SU-DHL-6 (cell line): Measurements from ENCODE around the gene PCK1.

Experiments used
- H2AFZ ChIP-seq: fragments of 200-600 bp; sonication (generic); 2 replicates; pipeline ENCODE4 v1.6.1; 2014; ENCODE audit warnings: low read depth, mild to moderate bottlenecking, moderate library complexity, mixed read lengths, antibody characterized with exemption, low read length; ENCODE audit not compliant: severe bottlenecking
- H3F3A ChIP-seq: fragments of 200-600 bp; shearing (Covaris generic); 2 replicates; pipeline ENCODE4 v1.6.0; 2016; ENCODE audit warnings: antibody characterized with exemption, mild to moderate bottlenecking; ENCODE audit not compliant: insufficient read depth
- H3K27ac ChIP-seq: fragments of 200-600 bp; sonication (generic); 2 replicates; pipeline ENCODE4 v1.5.1; 2016; ENCODE audit warnings: low read depth, mild to moderate bottlenecking, low read length, moderate library complexity, mixed read lengths
- H3K27me3 ChIP-seq: fragments of 200-600 bp; sonication (generic), shearing (Covaris generic); 2 replicates; pipeline ENCODE4 v1.6.0; 2014; ENCODE audit warnings: mild to moderate bottlenecking, low read length
- H3K36me3 ChIP-seq: fragments of 200-600 bp; sonication (generic); 2 replicates; pipeline ENCODE4 v1.6.1; 2014; ENCODE audit warnings: mild to moderate bottlenecking, low read length, mixed read lengths
- H3K4me2 ChIP-seq: fragments of 300-600, 200-600 bp; shearing (Covaris generic), sonication (generic); 2 replicates; pipeline ENCODE4 v1.6.0; 2014; ENCODE audit warnings: low read length, low read depth, mild to moderate bottlenecking; ENCODE audit not compliant: poor library complexity, severe bottlenecking
- H3K4me3 ChIP-seq: fragments of 200-600 bp; sonication (generic); 2 replicates; pipeline ENCODE4 v1.5.1; 2014; ENCODE audit warnings: antibody characterized with exemption, low read length, mild to moderate bottlenecking, mixed read lengths; ENCODE audit not compliant: insufficient read depth, poor library complexity, severe bottlenecking
- H3K79me2 ChIP-seq: fragments of 200-600 bp; sonication (generic); 2 replicates; pipeline ENCODE4 v1.6.1; 2014; ENCODE audit warnings: mild to moderate bottlenecking, low read length, moderate library complexity; ENCODE audit not compliant: insufficient read depth
- H3K9ac ChIP-seq: fragments of 200-600 bp; sonication (generic); 2 replicates; pipeline ENCODE4 v1.7.0; 2014; ENCODE audit warnings: mild to moderate bottlenecking, low read length
- H3K9me2 ChIP-seq: fragments of 200-600 bp; sonication (generic); replicated peaks from 2 replicates; pipeline ENCODE4 v1.6.1; 2014; ENCODE audit warnings: low read length; ENCODE audit not compliant: insufficient read depth
- H3K9me3 ChIP-seq: fragments of 200-600 bp; sonication (generic); 2 replicates; pipeline ENCODE4 v1.6.1; 2014; ENCODE audit warnings: low read length, mixed read lengths; ENCODE audit not compliant: insufficient read depth
- H4K20me1 ChIP-seq: fragments of 200-600 bp; sonication (generic); 2 replicates; pipeline ENCODE4 v1.6.1; 2014; ENCODE audit warnings: low read depth, mild to moderate bottlenecking, antibody characterized with exemption, low read length, moderate library complexity, mixed read lengths
- CTCF ChIP-seq: fragments of 200-600 bp; sonication (generic); IDR thresholded peaks from one replicate; pipeline ENCODE4 v1.5.1; 2017; ENCODE audit warnings: antibody characterized with exemption, mild to moderate bottlenecking, low read length, moderate library complexity; ENCODE audit not compliant: insufficient read depth, poor library complexity, severe bottlenecking
- EZH2phosphoT487 ChIP-seq: fragments of 200-600 bp; sonication (generic), shearing (Covaris generic); conservative IDR thresholded peaks from 2 replicates; pipeline ENCODE4 v1.6.1; 2018; ENCODE audit warnings: mild to moderate bottlenecking, antibody characterized with exemption, low read length, moderate library complexity, mixed read lengths

Gene PCK1

DNA sequence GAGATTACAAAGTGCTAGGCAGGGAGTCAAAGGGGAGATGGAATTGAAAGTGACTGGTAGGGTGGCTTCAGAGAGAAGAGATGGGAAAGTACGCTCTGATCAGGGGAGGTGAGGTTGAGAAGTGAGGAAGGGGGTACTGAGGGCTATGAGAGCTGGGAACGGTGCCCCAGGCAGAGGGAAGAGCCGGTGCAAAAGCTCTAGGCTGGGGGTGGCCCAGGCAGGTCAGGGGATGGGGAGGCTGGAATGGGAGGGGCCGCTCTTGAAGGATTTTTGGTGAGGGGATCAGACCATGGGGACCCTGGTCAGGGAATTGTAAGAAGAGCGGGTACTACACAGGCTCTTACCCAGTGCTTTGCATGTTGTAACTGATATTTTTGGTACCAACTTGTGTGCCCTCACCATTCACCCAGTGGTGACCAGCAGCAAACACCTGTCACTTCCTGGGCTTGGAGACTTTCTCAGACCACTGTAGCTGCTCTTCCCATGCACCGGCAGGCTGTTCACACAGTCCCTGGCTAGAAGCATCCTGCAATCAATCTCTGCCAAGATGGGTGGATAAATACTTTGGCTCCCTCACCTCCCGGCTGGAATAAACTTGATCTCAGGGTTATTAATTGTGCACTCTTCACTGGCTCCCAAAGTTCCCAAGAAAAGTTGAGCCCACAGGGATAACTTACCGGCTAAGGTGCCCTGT, 24.0 kb downstream of the PCK1 start:
- H3K27me3 ChIP-seq = no peaks in the 10 kb centered on the region
- no peak overlapping the region for H3K4me3 ChIP-seq
- no peaks in the 10 kb centered on the region for H3K79me2 ChIP-seq
- H3K36me3 ChIP-seq = no peaks in the 10 kb centered on the region
- H3K9ac ChIP-seq = no peak overlapping the region
- no peaks in the 10 kb centered on the region for H4K20me1 ChIP-seq
- H3K9me3 ChIP-seq = 0 out of 2 replicates have a peak, but pooled peaks cover 6% of the 10 kb centered on the region
- no peak overlapping the region for H2AFZ ChIP-seq
- H3K27ac ChIP-seq = no peak overlapping the region
- H3K9me2 ChIP-seq = no peaks in the 10 kb centered on the region
- H3K4me2 ChIP-seq = no peak overlapping the region
- no peak for TF ChIP-seq CTCF
- TF ChIP-seq EZH2phosphoT487 = no peak
- no peaks in the 10 kb centered on the region for H3F3A ChIP-seq

- H3K9ac ChIP-seq = no peak overlapping the region
- no peaks in the 10 kb centered on the region for H4K20me1 ChIP-seq
- H2AFZ ChIP-seq = no peak overlapping the region
- no peaks in the 10 kb centered on the region for H3F3A ChIP-seq
- no peak overlapping the region for H3K4me3 ChIP-seq
- no peaks in the 10 kb centered on the region for H3K9me2 ChIP-seq
- no peaks in the 10 kb centered on the region for H3K36me3 ChIP-seq
- H3K79me2 ChIP-seq = no peaks in the 10 kb centered on the region
- H3K4me2 ChIP-seq = no peak overlapping the region
- no peak overlapping the region for H3K27ac ChIP-seq
- H3K9me3 ChIP-seq = 0 out of 2 replicates have a peak, but pooled peaks cover 6% of the 10 kb centered on the region
- no peak for TF ChIP-seq EZH2phosphoT487
- TF ChIP-seq CTCF = no peak
- no peaks in the 10 kb centered on the region for H3K27me3 ChIP-seq
Measured at GRCh38 chr20:57585466-57586213, 24.7 kb downstream of the PCK1 start.

DNA sequence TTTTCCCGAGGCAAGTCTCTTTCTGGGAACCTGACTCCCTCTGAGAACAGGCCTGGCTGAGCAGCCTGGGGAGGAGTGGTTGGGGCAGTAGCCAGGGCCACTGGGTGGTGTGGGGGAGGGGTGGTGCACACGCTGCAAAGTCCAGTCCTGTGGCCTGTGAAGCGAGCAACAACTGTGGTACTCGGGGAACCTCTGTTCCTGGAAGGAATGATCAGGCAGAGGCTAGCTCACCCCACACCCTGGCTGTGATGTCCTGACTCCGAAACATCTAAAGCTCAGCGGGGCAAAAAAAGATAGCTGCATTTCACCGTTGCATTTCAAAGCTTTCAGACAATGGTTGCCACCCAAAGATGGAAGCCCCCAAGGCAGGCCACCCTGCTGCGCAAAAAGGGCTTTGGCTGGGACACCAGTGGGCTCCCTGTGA, 25.5 kb downstream of the PCK1 start:
- Histone ChIP-seq H3F3A (no peaks in the 10 kb centered on the region), H3K9ac (no peak overlapping the region), H3K9me2 (no peaks in the 10 kb centered on the region), H3K9me3 (0 out of 2 replicates have a peak, but pooled peaks cover 6% of the 10 kb centered on the region), H3K27ac (no peak overlapping the region), H3K79me2 (no peaks in the 10 kb centered on the region), H3K4me3 (no peak overlapping the region), H4K20me1 (no peaks in the 10 kb centered on the region), H3K36me3 (no peaks in the 10 kb centered on the region), H3K27me3 (no peaks in the 10 kb centered on the region), H3K4me2 (no peak overlapping the region), H2AFZ (no peak overlapping the region)
- TF ChIP-seq CTCF (no peak), EZH2phosphoT487 (no peak)
